HG02852 (cell line): ENCODE data around the gene GOSR2.
"Not testable (repeated sequence)": the region's sequence is repeated elsewhere in the genome, so short reads cannot be mapped to it uniquely, and the experiment has no call there.

ENCODE experiments used
- ATAC-seq: cut with Tn5 transposase; IDR thresholded peaks from one replicate; pipeline ENCODE4 v1.9.1; 2021; ENCODE audit warnings: mild to moderate bottlenecking, moderate library complexity; ENCODE audit not compliant: unreplicated experiment

The GOSR2 gene

GRCh38 chr17:46928467-46929261 is 5.7 kb downstream of the GOSR2 start:
- ATAC-seq: no peak

GRCh38 chr17:46929413-46929812 is 6.5 kb downstream of the GOSR2 start:
- ATAC-seq: no peak

GRCh38 chr17:46930051-46930450 is 7.1 kb downstream of the GOSR2 start:
- no peak for ATAC-seq

GRCh38 chr17:46931596-46931995 is 8.6 kb downstream of the GOSR2 start:
- ATAC-seq: no peak

GRCh38 chr17:46935658-46936266 is 12.8 kb downstream of the GOSR2 start:
- ATAC-seq: no peak

GRCh38 chr17:46940692-46941404 is 17.9 kb downstream of the GOSR2 start:
- ATAC-seq: peak; percentile 62

GRCh38 chr17:46942441-46943217 is 19.7 kb downstream of the GOSR2 start:
- ATAC-seq: no peak

GRCh38 chr17:46943218-46943500 is 20.2 kb downstream of the GOSR2 start:
- no peak for ATAC-seq

- ATAC-seq: no peak
These were observed 20.8 kb downstream of the GOSR2 start for GRCh38 chr17:46943501-46944393.

- no peak for ATAC-seq
These were observed 22.0 kb downstream of the GOSR2 start for GRCh38 chr17:46944931-46945330.

- ATAC-seq: no peak
These were observed 24.3 kb downstream of the GOSR2 start for GRCh38 chr17:46947216-46947615.

- ATAC-seq: no peak
These were observed 25.6 kb downstream of the GOSR2 start for GRCh38 chr17:46948544-46948943.

- ATAC-seq: no peak
These were observed 26.6 kb downstream of the GOSR2 start for GRCh38 chr17:46949291-46950174.

GRCh38 chr17:46950342-46950996 is 27.5 kb downstream of the GOSR2 start:
- ATAC-seq: no peak

GRCh38 chr17:46950997-46951621 is 28.1 kb downstream of the GOSR2 start:
- no peak for ATAC-seq

GRCh38 chr17:46951706-46952105 is 28.7 kb downstream of the GOSR2 start:
- ATAC-seq: no peak

GRCh38 chr17:46952115-46952514 is 29.2 kb downstream of the GOSR2 start:
- ATAC-seq: no peak

- not testable (repeated sequence) for ATAC-seq
These were observed 30.2 kb downstream of the GOSR2 start for GRCh38 chr17:46953191-46953590.
